ENCODE measurements around the gene CNOT4. TPM values are rescaled to one million over a fixed set of nuclear protein-coding genes. Genes with fewer than 3 reads are reported as not detected.

CNOT4 gene
- total RNA-seq, 4 donors from 2014 or later = 25.6 to 36.8 (median 29.3) TPM

- H3K9me3 ChIP-seq = no peaks in the 10 kb centered on the region
- no peaks in the 10 kb centered on the region for H3K27me3 ChIP-seq
- no peak for DNase-seq
- H3K4me1 ChIP-seq = no peaks in the 10 kb centered on the region
- H3K27ac ChIP-seq = no peak overlapping the region
- WGBS, 2 donors = 94 to 95% methylated on average over 5 of the region's 5 CpGs
- intact Hi-C loops (cut with DNase I) = no loop called here
- TF ChIP-seq, protein P1, sequence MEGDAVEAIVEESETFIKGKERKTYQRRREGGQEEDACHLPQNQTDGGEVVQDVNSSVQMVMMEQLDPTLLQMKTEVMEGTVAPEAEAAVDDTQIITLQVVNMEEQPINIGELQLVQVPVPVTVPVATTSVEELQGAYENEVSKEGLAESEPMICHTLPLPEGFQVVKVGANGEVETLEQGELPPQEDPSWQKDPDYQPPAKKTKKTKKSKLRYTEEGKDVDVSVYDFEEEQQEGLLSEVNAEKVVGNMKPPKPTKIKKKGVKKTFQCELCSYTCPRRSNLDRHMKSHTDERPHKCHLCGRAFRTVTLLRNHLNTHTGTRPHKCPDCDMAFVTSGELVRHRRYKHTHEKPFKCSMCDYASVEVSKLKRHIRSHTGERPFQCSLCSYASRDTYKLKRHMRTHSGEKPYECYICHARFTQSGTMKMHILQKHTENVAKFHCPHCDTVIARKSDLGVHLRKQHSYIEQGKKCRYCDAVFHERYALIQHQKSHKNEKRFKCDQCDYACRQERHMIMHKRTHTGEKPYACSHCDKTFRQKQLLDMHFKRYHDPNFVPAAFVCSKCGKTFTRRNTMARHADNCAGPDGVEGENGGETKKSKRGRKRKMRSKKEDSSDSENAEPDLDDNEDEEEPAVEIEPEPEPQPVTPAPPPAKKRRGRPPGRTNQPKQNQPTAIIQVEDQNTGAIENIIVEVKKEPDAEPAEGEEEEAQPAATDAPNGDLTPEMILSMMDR (IDR thresholded peaks at IDR 0.05) = no peak
- TF ChIP-seq POLR2A (IDR thresholded peaks at IDR 0.05) = no peak
- no peak overlapping the region for H3K4me3 ChIP-seq (replicated peaks in 1 of 3)
- H3K36me3 ChIP-seq = no peaks in the 10 kb centered on the region
Measured at GRCh38 chr7:135368416-135369186, 141.3 kb downstream of the CNOT4 start.

GRCh38 chr7:135366843-135367508 lies 142.9 kb downstream of the CNOT4 start:
- Histone ChIP-seq H3K4me3 (replicated peaks in 1 of 3) (no peak overlapping the region), H3K4me1 (no peaks in the 10 kb centered on the region), H3K27me3 (no peaks in the 10 kb centered on the region), H3K36me3 (peaks cover 0 to 2% of the 10 kb centered on the region in 2 donors), H3K9me3 (no peaks in the 10 kb centered on the region), H3K27ac (no peak overlapping the region)
- DNase-seq = no peak
- no peak for TF ChIP-seq POLR2A (IDR thresholded peaks at IDR 0.05)
- intact Hi-C loops (cut with DNase I) = no loop called here
- 79 to 80% methylated on average over 7 of the region's 7 CpGs for WGBS, 2 donors

- TF ChIP-seq, protein P1 (IDR thresholded peaks at IDR 0.05) = no peak
- no peak for TF ChIP-seq POLR2A (IDR thresholded peaks at IDR 0.05)
- no peaks in the 10 kb centered on the region for H3K4me1 ChIP-seq
Measured at GRCh38 chr7:135365721-135366120, 144.2 kb downstream of the CNOT4 start.

GRCh38 chr7:135364206-135364605 lies 145.7 kb downstream of the CNOT4 start:
- peaks cover 0 to 7% of the 10 kb centered on the region in 2 donors for H3K36me3 ChIP-seq
- TF ChIP-seq, protein P1 (IDR thresholded peaks at IDR 0.05) = no peak
- TF ChIP-seq POLR2A (IDR thresholded peaks at IDR 0.05) = no peak
- DNase-seq = no peak
- WGBS, 2 donors = 82 to 93% methylated on average over 2 of the region's 2 CpGs
- no peak overlapping the region for H3K27ac ChIP-seq
- H3K4me1 ChIP-seq = no peaks in the 10 kb centered on the region
- H3K27me3 ChIP-seq = no peaks in the 10 kb centered on the region
- no peaks in the 10 kb centered on the region for H3K9me3 ChIP-seq
- H3K4me3 ChIP-seq (replicated peaks in 1 of 3) = no peak overlapping the region
- intact Hi-C loops (cut with DNase I) = no loop called here

More at GRCh38 chr7:135365721-135366120, 144.2 kb downstream of the CNOT4 start:
- Histone ChIP-seq H3K9me3 (no peaks in the 10 kb centered on the region), H3K4me3 (replicated peaks in 1 of 3) (no peak overlapping the region), H3K27me3 (no peaks in the 10 kb centered on the region), H3K27ac (no peak overlapping the region), H3K36me3 (peaks cover 0 to 7% of the 10 kb centered on the region in 2 donors)
- intact Hi-C loops (cut with DNase I) = no loop called here
- 82 to 87% methylated on average over 3 of the region's 3 CpGs for WGBS, 2 donors
- no peak for DNase-seq

DNA sequence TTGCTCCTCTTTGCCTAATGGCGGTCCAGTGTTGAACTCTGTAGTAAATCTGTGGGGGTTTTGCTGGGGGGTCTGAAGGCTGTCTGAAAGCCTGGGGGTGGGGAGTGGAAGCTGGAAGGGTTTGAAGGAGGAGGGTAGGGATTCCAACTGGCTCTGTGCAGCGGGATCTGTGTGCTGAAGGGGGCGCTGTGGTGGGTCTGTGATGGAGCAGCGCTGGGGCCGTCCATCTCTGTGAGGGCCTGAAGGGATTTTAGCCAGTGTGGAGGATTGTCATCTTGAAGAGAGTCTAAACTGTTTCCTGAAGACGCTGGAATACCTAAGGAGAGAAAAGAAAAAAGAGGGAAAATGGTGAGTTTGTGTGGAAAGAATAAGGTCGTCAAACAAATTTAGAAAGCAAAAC lies 147.0 kb downstream of the CNOT4 start:
- Histone ChIP-seq H3K4me1 (no peaks in the 10 kb centered on the region), H3K9me3 (no peaks in the 10 kb centered on the region), H3K27ac (no peak overlapping the region), H3K36me3 (peaks cover 0 to 7% of the 10 kb centered on the region in 2 donors), H3K4me3 (replicated peaks in 1 of 3) (no peak overlapping the region), H3K27me3 (no peaks in the 10 kb centered on the region)
- no peak for DNase-seq
- intact Hi-C loops (cut with DNase I) = no loop called here
- TF ChIP-seq, protein P1 (IDR thresholded peaks at IDR 0.05) = no peak
- no peak for TF ChIP-seq POLR2A (IDR thresholded peaks at IDR 0.05)
- 89 to 90% methylated on average over 7 of the region's 7 CpGs for WGBS, 2 donors
